Measurements from ENCODE around the gene SUSD3. TPM values are rescaled to one million over a fixed set of nuclear protein-coding genes. Genes with fewer than 3 reads are reported as not detected.
A peak's percentile ranks its signal among the peaks of the same experiment; 100 is the strongest.

Gene SUSD3
- total and polyA plus RNA-seq, 11 donors: 0.29 to 5.2 (median 0.53) TPM; not detected in 3

- intact Hi-C loops (cut with DNase I): no loop called here
- WGBS, 4 donors: 75 to 90% (median 84%) methylated on average over 13 to 14 of the region's 14 CpGs
These were observed 69.7 kb downstream of the SUSD3 start for GRCh38 chr9:93128011-93128714.

GRCh38 chr9:93128715-93129224 is 70.3 kb downstream of the SUSD3 start:
- Histone ChIP-seq H3K9me3 (no peaks in the 10 kb centered on the region), H3K4me1 (peaks cover 8 to 86% (median 71%) of the 10 kb centered on the region in 12 donors), H3K4me3 (peak overlapping the region in 1 of 12 donors; percentile 20), H3K27ac (peak overlapping the region in 9 of 12 donors; percentile 11 to 96 (median 92)), H3K27me3 (no peaks in the 10 kb centered on the region), H3K36me3 (peaks cover 0 to 47% (median 21%) of the 10 kb centered on the region in 9 donors)
- 80 to 95% (median 90%) methylated on average over 9 to 10 of the region's 10 CpGs for WGBS, 4 donors
- DNase-seq (no peak), ATAC-seq (no peak)
- TF ChIP-seq POLR2A (IDR thresholded peaks at IDR 0.05): no peak
- TF ChIP-seq, protein P1, sequence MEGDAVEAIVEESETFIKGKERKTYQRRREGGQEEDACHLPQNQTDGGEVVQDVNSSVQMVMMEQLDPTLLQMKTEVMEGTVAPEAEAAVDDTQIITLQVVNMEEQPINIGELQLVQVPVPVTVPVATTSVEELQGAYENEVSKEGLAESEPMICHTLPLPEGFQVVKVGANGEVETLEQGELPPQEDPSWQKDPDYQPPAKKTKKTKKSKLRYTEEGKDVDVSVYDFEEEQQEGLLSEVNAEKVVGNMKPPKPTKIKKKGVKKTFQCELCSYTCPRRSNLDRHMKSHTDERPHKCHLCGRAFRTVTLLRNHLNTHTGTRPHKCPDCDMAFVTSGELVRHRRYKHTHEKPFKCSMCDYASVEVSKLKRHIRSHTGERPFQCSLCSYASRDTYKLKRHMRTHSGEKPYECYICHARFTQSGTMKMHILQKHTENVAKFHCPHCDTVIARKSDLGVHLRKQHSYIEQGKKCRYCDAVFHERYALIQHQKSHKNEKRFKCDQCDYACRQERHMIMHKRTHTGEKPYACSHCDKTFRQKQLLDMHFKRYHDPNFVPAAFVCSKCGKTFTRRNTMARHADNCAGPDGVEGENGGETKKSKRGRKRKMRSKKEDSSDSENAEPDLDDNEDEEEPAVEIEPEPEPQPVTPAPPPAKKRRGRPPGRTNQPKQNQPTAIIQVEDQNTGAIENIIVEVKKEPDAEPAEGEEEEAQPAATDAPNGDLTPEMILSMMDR (IDR thresholded peaks at IDR 0.05): no peak
- intact Hi-C loops (cut with DNase I): no loop called here

More at GRCh38 chr9:93128011-93128714, 69.7 kb downstream of the SUSD3 start:
- H3K27me3 ChIP-seq: no peaks in the 10 kb centered on the region
- TF ChIP-seq, protein P1 (IDR thresholded peaks at IDR 0.05): no peak
- no peak for TF ChIP-seq POLR2A (IDR thresholded peaks at IDR 0.05)
- DNase-seq (peak in 2 of 5 donors; percentile 25 to 37), ATAC-seq (no peak)
- H3K4me1 ChIP-seq: peaks cover 8 to 88% (median 68%) of the 10 kb centered on the region in 12 donors
- H3K4me3 ChIP-seq: peak overlapping the region in 1 of 12 donors; percentile 10
- peak overlapping the region in 9 of 12 donors; percentile 3 to 96 (median 60) for H3K27ac ChIP-seq
- no peaks in the 10 kb centered on the region for H3K9me3 ChIP-seq
- peaks cover 0 to 53% (median 27%) of the 10 kb centered on the region in 9 donors for H3K36me3 ChIP-seq

DNA sequence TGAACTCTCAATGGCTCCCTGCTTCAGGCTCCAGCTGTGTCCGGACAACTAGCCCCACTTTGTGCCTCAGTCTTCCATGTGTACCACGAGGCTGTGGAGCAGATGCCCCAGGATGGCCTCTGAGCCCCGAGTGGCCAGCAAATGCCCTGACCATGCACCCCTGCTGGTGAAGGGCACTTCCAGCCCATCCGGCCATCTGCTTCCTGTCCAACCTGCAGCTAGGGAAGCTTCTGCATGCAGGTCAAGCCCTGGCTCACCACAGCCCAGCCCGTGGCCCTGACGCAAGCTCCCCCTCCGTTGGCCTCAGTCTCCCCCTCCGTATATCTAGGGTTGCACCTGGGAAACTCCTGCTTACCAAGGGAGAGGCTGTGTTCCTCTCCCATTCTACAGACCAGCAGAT is 70.8 kb downstream of the SUSD3 start:
- Histone ChIP-seq H3K27me3 (no peaks in the 10 kb centered on the region), H3K9me3 (no peaks in the 10 kb centered on the region), H3K4me3 (peak overlapping the region in 1 of 12 donors; percentile 20), H3K36me3 (peaks cover 0 to 42% (median 16%) of the 10 kb centered on the region in 9 donors), H3K27ac (peak overlapping the region in 9 of 12 donors; percentile 11 to 96 (median 92)), H3K4me1 (peaks cover 8 to 83% (median 71%) of the 10 kb centered on the region in 12 donors)
- intact Hi-C loops (cut with DNase I): no loop called here
- DNase-seq (peak; percentile 48 to 76 (median 53)), ATAC-seq (no peak)
- WGBS, 4 donors: 31 to 58% (median 51%) methylated on average over 6 to 8 of the region's 8 CpGs
- TF ChIP-seq, protein P1 (IDR thresholded peaks at IDR 0.05): no peak
- no peak for TF ChIP-seq POLR2A (IDR thresholded peaks at IDR 0.05)
